HG03045 (cell line): ENCODE data around the gene PEX16.
A peak's percentile ranks its signal among the peaks of the same experiment; 100 is the strongest.

ENCODE experiments used
- ATAC-seq: cut with Tn5 transposase; IDR thresholded peaks from one replicate; pipeline ENCODE4 v1.9.1; 2021; ENCODE audit warnings: mild to moderate bottlenecking, moderate library complexity; ENCODE audit not compliant: unreplicated experiment

Gene PEX16

DNA sequence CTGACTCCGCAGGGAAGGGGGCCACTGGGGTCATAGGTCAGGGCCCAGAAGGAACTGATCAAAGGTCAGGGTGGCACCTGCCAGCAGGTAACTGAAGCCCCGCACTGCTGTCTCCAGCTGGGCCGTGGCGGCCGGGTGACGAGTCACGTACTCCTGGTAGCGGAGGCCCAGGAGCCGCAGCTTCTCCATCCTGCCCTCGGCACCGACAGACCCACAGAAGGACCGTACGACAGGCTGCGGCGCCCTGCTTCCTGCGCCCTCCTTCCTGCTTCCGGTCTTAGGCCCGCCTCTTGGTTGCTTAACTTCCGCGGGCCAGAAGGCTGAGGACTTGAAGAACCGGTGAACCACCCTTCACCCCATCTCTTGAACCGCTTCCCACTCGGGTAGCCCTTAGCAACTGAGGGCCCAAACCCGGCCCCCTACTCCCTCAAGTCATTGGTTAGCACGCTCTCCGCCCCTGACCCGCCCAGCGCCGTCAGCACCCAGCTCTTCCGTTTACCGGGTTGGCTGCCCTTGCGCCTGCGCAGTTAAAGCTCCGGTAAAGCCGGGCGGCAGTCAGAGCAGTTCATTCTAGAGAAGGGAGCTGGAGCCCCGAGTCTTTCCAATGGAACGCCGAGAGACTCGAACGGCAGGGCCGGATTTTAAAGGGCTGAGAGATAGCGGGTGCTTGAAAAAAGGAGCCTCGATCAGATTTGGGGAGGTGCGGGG, at the start of gene PEX16:
PEX16 (minus strand) TSS at position 255 of the 708 bp plus-strand sequence; CDS start at position 189, 66 bp downstream.
- peak; percentile 85 for ATAC-seq

DNA sequence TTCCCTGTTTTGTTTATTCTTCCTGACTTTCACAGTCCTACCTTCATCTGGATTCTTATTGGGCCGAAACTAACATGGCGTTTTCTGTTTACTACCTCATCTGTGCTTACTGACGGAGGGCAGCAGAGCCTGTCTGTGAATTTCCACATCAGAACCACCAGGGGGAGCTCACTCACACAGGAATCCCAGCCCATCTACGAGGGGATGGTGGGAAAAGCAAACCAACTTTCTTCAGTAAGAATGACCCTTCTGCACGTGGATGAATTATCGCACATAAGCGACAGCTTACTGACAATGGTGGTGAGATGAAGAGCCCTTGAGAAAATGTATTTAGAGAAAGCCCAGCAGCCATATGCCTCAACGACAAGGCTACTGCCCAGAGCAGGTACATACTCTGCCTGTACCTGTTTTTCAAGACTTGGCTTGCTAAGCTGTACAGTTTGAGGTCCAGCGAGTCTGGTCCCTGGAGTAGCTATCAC, 47.3 kb upstream of the PEX16 start:
- no peak for ATAC-seq

DNA sequence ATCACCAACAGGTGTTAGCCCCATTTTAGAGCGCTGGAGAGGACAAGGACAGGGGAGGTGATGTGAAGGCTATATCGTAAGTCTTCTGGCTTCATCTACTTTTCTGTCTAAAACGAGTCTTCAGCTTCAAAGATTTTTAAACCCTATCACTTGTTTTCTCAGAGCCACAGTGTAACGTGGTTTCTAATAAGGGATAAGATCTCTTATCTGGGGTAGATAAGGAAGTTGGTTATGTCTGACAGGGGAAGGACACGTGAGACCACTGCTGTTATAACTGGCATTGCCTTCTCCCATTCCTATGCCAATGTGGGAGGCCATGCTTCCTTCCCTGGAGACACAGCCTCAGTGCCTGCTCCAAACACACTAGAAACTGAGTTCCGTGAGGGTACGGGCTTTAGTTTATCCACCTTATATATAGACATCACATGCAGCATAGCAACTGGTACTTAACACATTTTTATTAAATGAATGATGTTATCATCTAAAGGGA, 44.1 kb upstream of the PEX16 start:
- ATAC-seq, result no peak

- no peak for ATAC-seq
Measured at GRCh38 chr11:45960387-45961095, 42.9 kb upstream of the PEX16 start.

GRCh38 chr11:45959851-45960250, 42.2 kb upstream of the PEX16 start:
- no peak for ATAC-seq

DNA sequence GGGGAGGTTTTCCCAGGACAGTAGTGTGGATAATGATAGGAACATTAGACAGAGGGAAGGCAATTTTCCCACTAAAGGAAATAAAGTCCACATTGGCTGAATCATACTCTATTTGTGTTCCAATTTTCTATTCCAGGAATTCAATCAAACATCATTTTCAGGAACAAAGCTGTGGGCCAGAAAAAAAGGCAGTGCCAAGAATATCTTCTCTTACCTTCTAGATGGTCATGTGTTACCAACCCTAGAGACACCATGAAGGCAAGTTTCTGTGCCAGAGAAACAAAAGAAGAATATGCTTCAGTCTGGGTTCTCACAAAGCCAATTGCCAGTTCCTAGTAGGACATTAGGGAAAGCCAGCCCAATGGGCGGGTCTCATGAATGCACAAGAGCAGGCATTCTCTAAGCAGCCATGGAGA, 32.3 kb upstream of the PEX16 start:
- ATAC-seq, result no peak

DNA sequence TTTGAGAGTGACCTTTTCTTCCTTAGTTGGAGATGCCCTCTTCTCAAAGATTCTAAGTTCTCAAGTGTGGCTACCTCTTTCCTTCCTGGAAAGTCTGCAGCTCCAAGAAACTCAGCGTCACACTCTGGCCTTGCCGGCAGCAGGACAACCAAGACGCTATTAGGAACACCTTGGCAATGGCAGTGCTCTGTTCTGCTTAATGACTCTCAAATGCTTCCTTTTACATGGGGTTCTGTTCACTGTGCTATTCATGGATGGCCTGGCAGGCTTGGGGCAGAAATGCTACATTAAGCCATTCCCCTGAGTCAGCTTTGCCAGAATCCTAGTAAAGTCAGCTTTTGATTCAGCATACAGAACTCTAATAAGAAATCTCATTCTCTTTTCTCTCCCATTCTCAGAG, 30.7 kb upstream of the PEX16 start:
- no peak for ATAC-seq

- ATAC-seq, result no peak
Measured at GRCh38 chr11:45947885-45948284, 30.2 kb upstream of the PEX16 start.

DNA sequence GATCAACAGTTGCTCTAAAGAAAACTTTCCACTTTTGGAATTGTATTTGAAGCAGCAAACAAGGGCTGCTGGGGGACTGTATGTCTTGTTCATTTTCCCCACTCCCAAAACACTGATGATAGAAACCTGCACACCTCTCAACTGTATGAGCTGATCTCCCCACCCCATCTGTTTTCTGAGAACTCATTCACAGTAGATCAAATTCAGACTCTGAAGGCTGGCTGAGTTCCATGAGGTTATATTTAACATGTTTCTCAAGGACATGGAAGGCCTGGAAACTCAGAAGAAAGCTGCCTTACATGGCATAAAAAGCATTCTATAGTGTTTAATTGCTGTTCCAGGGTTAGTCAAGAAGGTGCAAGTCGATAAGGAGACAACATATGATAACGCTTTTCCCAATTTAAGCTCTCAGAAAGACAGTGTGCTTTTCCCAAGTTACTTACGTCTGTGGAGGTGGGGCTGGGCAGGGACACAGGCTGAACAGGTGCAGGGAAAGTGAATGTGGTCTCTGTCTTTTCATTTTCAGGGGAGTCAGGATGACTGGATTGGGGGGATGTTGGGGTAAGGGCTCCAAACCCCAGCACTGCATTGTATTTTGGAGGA, 27.8 kb upstream of the PEX16 start:
- ATAC-seq, result no peak

- no peak for ATAC-seq
Measured at GRCh38 chr11:45942381-45942780, 24.7 kb upstream of the PEX16 start.

- ATAC-seq, result no peak
Measured at GRCh38 chr11:45941285-45941684, 23.6 kb upstream of the PEX16 start.

- no peak for ATAC-seq
Measured at GRCh38 chr11:45939836-45940235, 22.2 kb upstream of the PEX16 start.

DNA sequence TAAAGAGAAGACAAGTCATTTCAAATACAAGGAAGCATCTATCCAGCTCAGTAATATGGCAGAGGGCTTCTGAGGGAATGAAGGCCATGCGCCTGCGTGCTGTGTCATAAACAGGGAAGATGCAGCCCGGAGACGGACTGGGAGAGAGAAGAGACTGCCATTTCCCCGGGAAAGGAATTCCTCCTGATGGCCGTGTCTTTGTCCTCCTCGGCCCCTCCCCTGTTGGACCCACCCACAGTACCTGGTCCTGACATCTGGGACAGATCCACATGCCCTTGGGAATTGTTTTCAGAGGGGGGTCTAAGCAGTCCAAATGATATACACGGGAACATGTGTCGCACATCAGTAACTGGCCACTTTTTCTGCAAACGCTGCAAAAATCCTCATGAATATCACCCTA, 20.2 kb upstream of the PEX16 start:
- ATAC-seq, result no peak

DNA sequence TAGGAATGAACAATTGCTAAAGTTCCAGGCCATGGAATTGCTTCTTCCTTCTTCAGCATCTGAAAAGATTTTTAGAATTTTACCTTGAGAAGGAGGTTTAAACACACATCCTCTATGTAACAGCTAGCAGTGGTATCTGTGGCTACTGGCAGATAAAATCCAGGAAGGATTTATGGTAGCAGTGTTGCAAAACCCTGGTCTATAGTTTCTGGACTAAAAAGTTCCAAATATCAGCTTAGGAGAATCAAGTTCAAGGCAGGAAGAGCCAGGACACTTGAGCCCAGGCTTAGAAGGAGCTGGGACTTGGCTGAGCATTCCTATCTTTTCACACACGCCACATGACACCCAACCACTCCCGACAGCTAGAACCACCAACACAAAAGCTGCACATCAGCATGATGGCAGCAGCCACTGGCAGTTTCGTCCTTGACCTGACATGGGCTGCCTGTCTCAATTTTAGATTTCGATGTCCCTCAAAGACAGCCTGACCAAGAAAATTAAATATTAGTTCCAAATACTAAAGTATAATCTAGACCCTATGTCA, 18.9 kb upstream of the PEX16 start:
- ATAC-seq, result no peak

- no peak for ATAC-seq
Measured at GRCh38 chr11:45935349-45936064, 17.8 kb upstream of the PEX16 start.

DNA sequence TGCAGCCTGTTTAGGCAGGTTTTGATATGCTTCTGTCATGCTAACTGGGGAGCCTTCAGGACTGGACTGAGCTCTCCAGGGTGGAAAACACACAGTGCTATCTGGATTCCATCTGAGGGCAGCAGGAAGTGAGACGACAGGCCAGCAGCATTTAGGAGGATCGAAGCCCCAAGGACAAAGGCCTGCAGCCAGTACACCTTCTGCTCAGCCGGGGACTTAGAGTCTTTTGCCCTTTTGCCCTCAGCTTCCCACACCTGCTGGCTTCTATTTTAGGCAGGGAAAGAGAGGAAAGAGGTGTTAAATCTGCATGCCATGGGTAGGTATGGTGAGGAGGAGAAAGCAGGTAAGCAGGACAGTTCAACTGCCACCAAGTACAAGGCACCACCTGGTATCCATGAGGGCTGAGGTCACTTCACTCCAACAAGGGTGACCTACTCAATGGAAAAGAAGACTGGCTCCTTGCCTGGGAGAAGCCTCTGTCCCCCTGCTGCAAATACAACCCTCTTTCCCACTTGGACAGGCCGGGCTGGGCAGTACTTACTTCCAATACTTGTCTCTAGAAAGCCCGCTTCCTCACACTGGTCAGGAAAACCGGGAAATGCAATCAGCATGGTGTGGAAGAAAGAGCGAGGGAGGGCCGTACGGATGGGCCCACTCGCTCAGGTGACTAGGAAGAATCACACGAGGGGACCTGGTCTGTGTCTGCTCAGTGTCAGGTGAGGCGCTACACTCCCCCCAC, 17.1 kb upstream of the PEX16 start:
- no peak for ATAC-seq

GRCh38 chr11:45933846-45934579, 16.3 kb upstream of the PEX16 start:
- no peak for ATAC-seq

DNA sequence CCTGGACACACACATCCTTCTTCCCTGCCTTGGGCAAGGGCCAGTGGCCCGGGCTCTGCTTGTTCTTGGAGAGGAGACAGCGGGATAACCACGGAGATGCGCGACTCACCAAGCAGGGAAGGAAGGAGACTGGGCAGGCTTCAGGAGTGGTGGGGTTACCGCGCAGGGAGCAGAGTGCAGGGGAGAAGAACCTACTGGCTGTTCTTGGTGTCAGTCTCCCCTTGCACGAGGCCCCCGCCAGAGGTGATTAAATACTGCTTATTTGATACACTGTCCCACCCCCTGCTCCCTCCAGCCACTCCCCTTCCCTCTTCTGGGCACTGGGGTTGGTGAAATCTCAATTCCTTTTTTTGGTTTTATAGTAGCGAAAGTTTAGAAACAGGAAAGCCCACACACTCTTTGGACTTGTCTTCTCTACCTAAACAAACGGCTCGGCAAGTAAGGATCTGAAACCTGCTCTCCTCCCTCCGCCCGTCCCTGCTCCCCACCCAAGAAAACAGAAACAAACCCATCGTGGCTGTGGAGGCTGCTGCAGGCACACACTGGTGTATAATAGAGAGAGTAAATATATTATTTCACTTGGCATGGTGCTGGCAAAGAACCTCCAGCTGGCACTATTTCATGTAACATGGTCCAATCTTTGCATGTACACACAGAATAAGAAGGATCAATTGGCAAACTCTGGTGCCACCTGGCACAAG, 15.6 kb upstream of the PEX16 start:
- peak; percentile 33 for ATAC-seq

GRCh38 chr11:45932217-45932616, 14.5 kb upstream of the PEX16 start:
- no peak for ATAC-seq
